A673 (cell line): ENCODE results near the gene TGDS.

Experiments used
- EZH2 ChIP-seq: fragments of 200-600 bp; sonication (generic); IDR thresholded peaks from 2 replicates; pipeline ENCODE4 v1.6.1; 2017; ENCODE audit warnings: borderline replicate concordance, low read depth, mild to moderate bottlenecking, mixed read lengths, antibody characterized with exemption, low read length; ENCODE audit not compliant: poor library complexity, severe bottlenecking
- TF ChIP-seq, protein P1 (sequence below): fragments of 300-800, 200-600 bp; sonication (generic); conservative IDR thresholded peaks from 2 replicates; pipeline ENCODE4 v1.5.1; 2017; ENCODE audit warnings: low read depth, mild to moderate bottlenecking, antibody characterized with exemption, low read length, moderate library complexity, mixed read lengths

DNA sequence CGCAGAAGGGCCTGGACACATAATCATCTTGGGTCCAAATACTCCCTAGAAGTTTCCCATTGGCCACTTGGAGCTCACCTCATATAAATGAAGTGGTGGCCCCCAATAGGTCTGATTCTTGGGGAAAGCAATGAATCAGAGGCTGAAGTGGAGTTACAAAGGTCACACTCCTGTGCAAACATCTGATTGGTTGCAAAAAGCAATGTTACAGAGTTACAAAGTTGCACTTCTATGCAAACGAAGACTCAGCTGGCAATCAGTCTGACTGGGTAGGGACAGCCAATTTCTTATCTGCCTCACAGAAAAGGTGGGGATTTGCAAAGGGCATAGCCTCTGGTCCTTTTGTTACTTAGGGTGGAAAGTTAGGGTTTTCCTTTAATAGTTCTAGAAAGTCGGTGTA, 3.9 kb upstream of the TGDS start:
- TF ChIP-seq, protein P1, sequence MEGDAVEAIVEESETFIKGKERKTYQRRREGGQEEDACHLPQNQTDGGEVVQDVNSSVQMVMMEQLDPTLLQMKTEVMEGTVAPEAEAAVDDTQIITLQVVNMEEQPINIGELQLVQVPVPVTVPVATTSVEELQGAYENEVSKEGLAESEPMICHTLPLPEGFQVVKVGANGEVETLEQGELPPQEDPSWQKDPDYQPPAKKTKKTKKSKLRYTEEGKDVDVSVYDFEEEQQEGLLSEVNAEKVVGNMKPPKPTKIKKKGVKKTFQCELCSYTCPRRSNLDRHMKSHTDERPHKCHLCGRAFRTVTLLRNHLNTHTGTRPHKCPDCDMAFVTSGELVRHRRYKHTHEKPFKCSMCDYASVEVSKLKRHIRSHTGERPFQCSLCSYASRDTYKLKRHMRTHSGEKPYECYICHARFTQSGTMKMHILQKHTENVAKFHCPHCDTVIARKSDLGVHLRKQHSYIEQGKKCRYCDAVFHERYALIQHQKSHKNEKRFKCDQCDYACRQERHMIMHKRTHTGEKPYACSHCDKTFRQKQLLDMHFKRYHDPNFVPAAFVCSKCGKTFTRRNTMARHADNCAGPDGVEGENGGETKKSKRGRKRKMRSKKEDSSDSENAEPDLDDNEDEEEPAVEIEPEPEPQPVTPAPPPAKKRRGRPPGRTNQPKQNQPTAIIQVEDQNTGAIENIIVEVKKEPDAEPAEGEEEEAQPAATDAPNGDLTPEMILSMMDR: no peak
- no peak for TF ChIP-seq EZH2
